ENCODE results near the gene UBLCP1.

Gene UBLCP1

GRCh38 chr5:159313197-159313596, 50.1 kb downstream of the UBLCP1 start:
- H3K27ac ChIP-seq (ENCODE audit: extremely low read depth, low read depth, low read length): no peak overlapping the region
- CTCF ChIA-PET: interaction anchor here (1.3 kb wide), 1 partner anchor 156 kb away, joined by 3 read pairs; no protein-coding TSS in a partner anchor
- POLR2A ChIA-PET: no interaction called here
- no peak overlapping the region for H3K4me3 ChIP-seq (ENCODE audit: low read depth, low read length)
- no peaks in the 10 kb centered on the region for H3K9me3 ChIP-seq (ENCODE audit: control insufficient read depth, insufficient read depth, low read depth, low read length)
- no peaks in the 10 kb centered on the region for H3K36me3 ChIP-seq (ENCODE audit: control insufficient read depth in 2 of 2, insufficient read depth in 1 of 2, low read length in 2 of 2)
- TF ChIP-seq SCRT2 (tag by site-specific recombination; IDR thresholded peaks at IDR 0.05) (no peak), ZNF354C (tag by site-specific recombination; IDR thresholded peaks at IDR 0.05; ENCODE audit: borderline replicate concordance, low read depth) (no peak), ZNF211 (tag by site-specific recombination; IDR thresholded peaks at IDR 0.05; ENCODE audit: low read depth) (no peak), ZFP69B (tag by site-specific recombination; IDR thresholded peaks at IDR 0.05) (no peak), GLI2 (tag by site-specific recombination; IDR thresholded peaks at IDR 0.05; ENCODE audit: borderline replicate concordance, low read depth) (no peak), ZNF473 (tag by site-specific recombination; IDR thresholded peaks at IDR 0.05) (no peak), RBAK (tag by site-specific recombination; IDR thresholded peaks at IDR 0.05) (no peak), IKZF3 (tag by site-specific recombination; IDR thresholded peaks at IDR 0.05) (no peak), ZFHX2 (tag by site-specific recombination; conservative IDR thresholded peaks at IDR 0.05) (no peak), ZNF2 (tag by site-specific recombination; IDR thresholded peaks at IDR 0.05) (no peak), ZNF426 (tag by site-specific recombination; IDR thresholded peaks at IDR 0.05) (no peak), ZNF701 (tag by site-specific recombination; IDR thresholded peaks at IDR 0.05) (no peak)
- TF ChIP-seq, protein P1, sequence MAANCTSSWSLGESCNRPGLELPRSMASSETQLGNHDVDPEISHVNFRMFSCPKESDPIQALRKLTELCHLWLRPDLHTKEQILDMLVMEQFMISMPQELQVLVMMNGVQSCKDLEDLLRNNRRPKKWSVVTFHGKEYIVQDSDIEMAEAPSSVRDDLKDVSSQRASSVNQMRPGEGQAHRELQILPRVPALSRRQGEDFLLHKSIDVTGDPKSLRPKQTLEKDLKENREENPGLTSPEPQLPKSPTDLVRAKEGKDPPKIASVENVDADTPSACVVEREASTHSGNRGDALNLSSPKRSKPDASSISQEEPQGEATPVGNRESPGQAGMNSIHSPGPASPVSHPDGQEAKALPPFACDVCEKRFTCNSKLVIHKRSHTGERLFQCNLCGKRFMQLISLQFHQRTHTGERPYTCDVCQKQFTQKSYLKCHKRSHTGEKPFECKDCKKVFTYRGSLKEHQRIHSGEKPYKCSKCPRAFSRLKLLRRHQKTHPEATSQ (tag by site-specific recombination; IDR thresholded peaks at IDR 0.05): no peak
- TF ChIP-seq, protein P2, sequence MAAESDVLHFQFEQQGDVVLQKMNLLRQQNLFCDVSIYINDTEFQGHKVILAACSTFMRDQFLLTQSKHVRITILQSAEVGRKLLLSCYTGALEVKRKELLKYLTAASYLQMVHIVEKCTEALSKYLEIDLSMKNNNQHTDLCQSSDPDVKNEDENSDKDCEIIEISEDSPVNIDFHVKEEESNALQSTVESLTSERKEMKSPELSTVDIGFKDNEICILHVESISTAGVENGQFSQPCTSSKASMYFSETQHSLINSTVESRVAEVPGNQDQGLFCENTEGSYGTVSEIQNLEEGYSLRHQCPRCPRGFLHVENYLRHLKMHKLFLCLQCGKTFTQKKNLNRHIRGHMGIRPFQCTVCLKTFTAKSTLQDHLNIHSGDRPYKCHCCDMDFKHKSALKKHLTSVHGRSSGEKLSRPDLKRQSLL (tag by site-specific recombination; IDR thresholded peaks at IDR 0.05): no peak
- H3K4me1 ChIP-seq (ENCODE audit: control insufficient read depth, insufficient read depth, low read length): no peaks in the 10 kb centered on the region

DNA sequence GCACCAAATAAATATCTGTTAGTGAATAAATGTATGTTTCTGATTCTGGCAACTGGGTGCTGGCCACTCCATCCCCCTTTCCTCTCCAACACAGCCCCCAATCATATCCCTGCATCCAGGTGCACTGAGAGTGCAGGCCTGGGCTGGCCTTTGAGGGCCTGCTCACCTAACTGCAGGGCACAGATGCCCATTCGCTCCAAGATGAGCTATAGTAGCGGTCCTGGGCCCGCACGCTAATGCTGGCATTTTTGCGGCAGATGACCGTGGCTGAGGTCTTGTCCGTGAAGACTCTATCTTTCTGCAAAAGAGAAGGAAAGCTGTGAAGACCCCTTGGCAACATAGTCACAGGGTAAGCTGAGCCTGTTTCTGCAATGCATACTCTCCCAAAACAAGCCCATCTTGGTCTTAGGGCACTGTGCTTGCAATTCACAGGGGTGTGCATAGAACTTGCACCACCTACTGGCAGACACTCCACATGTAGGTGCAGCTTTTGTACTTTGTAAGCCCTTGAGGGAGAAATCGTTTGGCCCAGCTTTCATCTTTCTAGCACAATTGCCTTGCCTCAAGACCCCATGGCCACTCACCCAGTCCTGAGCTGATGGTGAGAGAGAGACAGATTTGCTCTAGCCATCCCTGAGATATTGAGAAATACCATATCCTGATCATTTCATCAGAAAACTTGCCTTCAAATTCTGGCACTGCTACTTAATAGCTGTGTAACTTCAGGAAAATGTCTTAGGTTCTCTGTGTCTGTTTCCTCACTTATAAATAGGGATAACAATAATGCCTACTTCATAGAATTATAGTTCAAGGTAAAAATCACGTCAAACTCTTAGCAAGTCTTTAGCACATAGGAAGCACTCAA, 53.7 kb downstream of the UBLCP1 start:
- H3K27ac ChIP-seq (ENCODE audit: extremely low read depth, low read depth, low read length): no peak overlapping the region
- ChIA-PET CTCF (interaction anchor here (0.7 to 3.5 kb wide), 30 partner anchors 8 to 1078 kb away, joined by 3 to 68 read pairs (median 4); partner anchors contain the start of gene IL12B), POLR2A (interaction anchor here (1.0 to 1.2 kb wide), 2 partner anchors 30 to 160 kb away, joined by 3 to 4 read pairs; no protein-coding TSS in a partner anchor)
- H3K36me3 ChIP-seq (ENCODE audit: control insufficient read depth in 2 of 2, insufficient read depth in 1 of 2, low read length in 2 of 2): no peaks in the 10 kb centered on the region
- TF ChIP-seq PRDM10 (tag by site-specific recombination; IDR thresholded peaks at IDR 0.05) (peak; percentile 48; the same call in 1 of the 2 replicates), CTCF (tag by site-specific recombination; IDR thresholded peaks at IDR 0.05) (peak; percentile 73), ZNF654 (tag by site-specific recombination; IDR thresholded peaks at IDR 0.05; ENCODE audit: low read depth) (peak; percentile 73), ZSCAN30 (tag by site-specific recombination; IDR thresholded peaks at IDR 0.05) (0 out of 2 replicates have a peak, but pooled peaks have one; percentile 23), ZNF768 (tag by site-specific recombination; IDR thresholded peaks at IDR 0.05) (0 out of 2 replicates have a peak, but pooled peaks have one; percentile 11), EGR2 (tag by site-specific recombination; IDR thresholded peaks at IDR 0.05; ENCODE audit: low read depth) (no peak)
- H3K9me3 ChIP-seq (ENCODE audit: control insufficient read depth, insufficient read depth, low read depth, low read length): no peaks in the 10 kb centered on the region
- no peaks in the 10 kb centered on the region for H3K4me1 ChIP-seq (ENCODE audit: control insufficient read depth, insufficient read depth, low read length)
- H3K4me3 ChIP-seq (ENCODE audit: low read depth, low read length): no peak overlapping the region
